HG03565 (cell line): ENCODE data around the gene PHACTR3.

Experiments
- ATAC-seq: cut with Tn5 transposase; IDR thresholded peaks from one replicate; pipeline ENCODE4 v1.9.1; 2021; ENCODE audit warnings: mild to moderate bottlenecking, moderate library complexity; ENCODE audit not compliant: unreplicated experiment

PHACTR3 gene

DNA sequence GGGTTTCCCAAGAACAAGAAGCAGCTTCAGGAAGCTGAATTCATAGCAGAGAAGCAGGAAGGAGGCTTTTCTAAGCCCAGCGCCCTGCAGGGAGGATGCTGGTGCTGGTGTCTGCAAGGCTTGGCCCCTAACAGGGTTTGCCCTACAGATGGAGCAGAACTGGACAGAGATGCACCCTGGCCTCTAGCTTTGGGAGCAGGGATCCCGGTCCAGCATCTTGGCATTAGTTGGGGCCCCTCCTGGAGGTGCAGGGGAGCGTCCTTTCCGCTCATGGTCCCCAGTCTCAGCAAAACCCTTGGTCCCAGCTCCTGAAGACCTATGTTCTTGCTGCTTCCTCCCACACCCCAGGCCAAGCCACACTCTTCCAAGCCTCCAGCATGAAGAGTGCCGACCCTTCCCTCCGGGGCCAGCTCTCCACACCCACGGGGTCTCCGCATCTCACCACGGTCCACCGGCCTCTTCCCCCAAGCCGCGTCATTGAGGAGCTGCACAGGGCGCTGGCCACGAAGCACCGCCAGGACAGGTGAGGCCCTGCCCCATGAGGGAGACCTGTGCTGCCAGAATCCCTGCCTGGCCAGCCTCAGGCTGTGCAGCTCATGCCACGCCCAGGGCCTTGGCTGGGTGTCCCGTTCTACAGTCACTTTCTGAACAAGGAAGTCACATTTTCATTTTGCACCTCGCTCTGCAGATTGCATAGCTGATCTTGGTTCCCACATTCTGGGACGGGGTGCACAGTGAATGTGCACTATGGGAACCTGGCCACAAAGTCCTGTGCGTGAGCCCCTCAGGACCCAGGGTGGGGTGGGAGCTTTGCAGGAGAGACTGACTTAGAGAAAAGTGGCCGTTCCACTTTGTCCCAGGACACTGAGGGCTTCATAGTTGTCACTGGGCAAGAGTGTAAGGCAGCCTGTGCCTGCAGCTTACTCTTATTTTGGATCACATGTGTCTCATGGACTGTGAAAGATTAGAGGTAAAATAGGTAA, 168.9 kb downstream of the PHACTR3 start:
- no peak for ATAC-seq

DNA sequence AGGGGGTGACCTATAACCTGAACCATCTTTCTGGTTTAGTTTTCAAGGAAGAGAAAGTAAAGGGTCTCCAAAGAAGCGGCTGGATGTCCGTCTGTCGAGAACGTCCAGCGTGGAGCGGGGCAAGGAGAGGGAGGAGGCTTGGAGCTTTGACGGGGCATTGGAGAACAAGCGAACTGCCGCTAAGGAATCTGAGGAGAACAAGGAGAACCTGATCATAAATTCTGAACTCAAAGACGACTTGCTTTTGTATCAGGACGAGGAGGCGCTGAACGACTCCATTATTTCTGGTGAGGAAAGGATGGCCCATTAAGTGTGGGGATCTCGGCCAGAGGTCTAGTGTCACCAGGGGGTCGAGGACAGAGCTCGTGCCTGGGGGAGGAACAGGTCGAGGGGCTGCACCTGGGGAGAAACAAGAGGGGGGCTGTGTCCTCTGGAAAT, 169.9 kb downstream of the PHACTR3 start:
- ATAC-seq: no peak

DNA sequence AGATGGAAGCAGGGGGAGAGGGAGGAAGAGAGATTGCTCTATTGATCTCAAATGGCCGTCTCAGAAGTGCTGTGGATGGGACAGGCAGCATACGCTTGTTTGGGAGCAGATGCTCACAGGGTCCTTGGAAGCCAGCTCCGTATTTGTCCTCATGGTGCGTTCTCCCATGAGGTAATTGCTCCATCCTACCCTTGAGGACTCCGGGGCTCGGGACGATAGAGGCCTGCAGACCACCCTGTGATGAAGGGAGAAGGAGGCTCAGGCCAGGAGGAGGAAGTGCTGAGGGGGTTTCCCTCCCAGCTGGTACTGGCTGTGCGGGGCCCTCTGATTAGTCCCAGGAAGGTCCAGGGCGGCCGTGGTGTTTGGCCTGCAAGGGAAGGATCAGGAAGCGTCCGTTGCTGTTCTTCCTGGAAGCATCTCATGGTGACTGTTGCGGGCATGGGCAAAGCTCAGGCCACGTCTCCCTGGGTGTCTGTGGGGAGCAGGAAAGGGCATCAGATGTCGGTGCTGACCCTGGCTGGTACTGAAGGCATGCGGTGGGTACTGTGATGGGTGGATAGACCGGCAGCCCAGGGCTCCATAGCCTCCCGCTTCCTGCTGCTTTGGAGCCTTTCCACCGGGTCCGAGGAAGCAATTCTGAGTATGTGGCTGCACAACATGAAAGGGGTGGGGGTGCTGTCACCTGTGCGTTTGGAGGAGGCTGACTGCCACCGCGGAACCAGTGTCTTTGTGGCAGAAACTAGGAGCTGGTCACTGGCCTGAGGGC, 170.8 kb downstream of the PHACTR3 start:
- no peak for ATAC-seq

DNA sequence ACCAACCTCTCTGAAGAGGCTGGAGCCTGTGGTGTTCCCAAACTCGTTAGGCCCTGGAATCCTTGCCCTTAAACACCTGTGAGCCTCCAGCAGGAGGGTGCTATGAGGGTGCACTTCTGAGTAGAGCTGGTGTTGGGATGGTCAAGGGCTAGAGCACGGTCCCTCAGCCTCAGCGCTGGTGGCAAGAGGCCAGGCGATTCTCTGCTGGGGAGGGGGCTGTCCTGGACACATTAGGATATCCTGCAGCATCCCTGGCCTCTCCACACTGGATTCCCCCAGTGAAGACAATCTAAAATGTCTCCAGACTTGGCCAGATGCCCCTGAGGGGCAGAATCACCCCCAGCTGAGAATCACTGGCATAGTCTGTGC, 171.3 kb downstream of the PHACTR3 start:
- no peak for ATAC-seq

DNA sequence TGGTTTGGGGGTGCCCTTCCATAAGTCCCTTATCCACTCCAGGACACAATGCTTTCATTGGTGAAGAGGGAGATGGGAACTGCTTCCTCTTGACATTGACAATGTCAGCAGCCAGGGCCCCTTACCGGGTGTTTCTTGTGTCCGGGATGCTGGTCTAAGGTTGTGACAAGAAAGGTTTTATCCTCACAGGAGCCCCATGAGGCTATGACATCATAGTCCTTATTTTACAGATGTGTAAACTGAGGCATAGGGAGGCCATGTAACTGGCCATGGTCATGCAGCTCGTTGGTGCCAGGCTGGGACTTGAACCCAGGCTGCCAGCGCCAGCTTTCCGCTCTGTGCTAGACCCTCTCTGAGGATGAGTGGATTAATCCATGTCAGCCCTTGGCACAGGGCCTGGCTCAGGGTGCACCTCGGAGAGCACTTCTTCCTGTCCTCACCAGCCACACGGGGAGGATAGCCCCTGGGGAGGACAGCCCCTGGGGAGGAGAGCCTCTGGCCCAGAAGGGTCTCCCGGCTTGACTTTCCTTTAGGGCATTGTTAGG, 171.8 kb downstream of the PHACTR3 start:
- ATAC-seq: no peak

DNA sequence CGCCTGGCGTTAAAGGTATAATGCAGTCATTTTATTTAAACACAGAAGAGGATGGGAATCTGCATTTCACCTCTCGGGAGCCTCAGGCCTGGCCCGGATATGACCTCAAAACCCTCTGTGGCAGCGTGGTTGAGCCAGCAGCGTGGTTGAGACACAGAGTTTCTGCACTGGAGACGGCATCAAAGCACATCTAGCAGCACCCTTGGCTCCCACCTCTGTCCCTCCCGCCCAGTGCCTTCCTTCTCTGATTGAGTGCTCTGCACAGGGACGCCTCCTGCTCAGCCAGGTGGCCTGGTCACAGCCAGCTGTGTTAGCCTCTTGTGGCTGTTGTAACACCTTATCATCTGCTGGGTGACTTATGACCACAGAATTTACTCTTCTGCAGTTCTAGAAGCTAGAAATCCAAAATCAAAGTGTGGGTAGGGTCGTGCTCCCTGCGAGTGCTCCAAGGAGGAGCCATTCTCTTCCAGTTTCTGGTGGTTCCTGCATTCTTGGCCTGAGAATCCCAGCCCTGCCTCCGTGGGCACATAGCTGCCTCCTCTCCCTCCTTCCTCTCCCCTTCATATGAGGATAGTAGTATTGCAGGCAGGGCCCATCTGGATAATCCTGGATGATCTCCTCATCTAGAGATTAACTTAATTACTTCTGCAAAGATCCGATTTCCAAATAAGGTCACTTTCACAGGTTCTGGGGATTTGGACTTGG, 172.4 kb downstream of the PHACTR3 start:
- no peak for ATAC-seq

DNA sequence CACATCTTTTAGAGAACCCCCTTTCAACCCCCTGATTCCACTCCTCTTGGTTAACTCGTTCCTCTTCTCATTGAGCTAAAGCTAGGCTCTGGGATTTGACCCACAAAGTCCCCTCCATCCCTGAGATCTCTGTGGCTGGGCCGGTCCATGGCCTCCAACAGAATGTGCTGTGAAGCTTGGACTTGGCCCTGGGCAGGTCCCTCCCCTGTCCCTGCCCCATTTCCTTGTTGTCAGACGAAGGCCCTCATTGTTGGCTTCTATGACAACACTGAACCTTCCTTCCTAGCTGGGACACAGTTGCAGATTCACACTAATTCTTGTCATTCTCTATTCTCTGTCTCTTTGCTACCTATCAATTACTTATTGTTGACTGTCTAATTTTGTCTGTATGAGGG, 173.0 kb downstream of the PHACTR3 start:
- ATAC-seq: no peak

DNA sequence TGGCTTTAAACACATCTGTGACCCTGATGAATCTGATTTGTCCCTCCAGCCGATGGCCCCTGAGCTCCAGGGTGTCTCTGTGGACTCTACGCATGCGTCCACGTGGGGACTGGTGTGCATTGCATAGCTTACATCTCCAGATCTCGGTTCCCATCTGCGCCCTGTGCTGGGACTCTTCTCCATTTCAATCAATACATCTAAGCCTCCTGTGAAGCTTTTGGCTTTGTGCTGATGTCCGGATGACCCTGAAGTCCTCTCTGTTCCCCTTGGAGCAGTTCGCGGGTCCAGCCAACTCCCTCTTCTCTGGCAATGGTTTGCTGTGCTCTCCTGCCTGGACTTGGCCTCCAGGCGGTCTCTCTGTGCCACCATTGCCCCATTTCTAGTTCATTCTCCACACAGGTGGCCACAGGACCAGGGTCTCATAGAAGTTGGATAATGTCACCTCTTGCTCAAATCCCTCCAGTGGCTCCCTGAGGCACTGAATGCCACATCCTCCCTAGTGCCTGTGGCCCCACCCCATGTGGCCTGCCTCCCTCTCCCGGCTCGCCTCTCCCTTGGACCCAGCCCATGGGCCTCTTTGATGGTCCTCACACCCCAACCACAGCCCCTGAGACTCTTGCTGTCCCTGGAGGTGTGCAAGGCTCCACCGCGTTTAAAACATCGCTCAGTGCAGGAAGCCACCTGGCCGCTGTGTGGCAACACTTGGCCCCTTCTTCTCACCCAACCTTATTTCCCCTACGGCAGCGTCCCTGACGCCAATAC, 173.7 kb downstream of the PHACTR3 start:
- no peak for ATAC-seq

DNA sequence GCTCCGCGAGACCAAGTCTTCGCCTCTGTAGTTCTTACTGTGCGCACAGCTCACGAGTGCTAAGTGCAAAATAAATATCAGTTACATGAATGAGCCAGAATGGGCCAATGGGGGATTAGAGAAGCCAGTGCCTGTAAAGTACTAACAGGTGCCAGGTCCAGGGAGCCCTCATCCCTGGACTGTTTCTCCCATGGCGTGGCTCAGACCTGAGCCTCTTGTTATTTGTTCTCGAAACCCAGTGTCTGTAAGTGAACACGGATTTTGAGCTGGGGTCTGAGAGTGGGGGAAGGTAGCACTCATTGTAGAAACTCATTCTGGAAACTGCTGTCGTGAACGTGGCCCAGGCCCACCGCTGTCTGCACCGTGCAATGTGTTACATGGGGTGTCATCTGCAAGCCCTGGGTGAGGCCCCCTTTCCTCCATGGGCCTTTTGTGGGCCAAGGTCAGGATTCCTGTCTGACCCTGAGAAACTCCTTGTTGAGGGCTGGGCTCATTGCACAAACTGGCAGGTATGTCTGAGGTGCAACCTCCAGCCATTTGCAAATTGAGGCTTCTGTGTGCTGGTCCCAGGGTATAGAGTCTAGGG, 174.4 kb downstream of the PHACTR3 start:
- no peak for ATAC-seq

DNA sequence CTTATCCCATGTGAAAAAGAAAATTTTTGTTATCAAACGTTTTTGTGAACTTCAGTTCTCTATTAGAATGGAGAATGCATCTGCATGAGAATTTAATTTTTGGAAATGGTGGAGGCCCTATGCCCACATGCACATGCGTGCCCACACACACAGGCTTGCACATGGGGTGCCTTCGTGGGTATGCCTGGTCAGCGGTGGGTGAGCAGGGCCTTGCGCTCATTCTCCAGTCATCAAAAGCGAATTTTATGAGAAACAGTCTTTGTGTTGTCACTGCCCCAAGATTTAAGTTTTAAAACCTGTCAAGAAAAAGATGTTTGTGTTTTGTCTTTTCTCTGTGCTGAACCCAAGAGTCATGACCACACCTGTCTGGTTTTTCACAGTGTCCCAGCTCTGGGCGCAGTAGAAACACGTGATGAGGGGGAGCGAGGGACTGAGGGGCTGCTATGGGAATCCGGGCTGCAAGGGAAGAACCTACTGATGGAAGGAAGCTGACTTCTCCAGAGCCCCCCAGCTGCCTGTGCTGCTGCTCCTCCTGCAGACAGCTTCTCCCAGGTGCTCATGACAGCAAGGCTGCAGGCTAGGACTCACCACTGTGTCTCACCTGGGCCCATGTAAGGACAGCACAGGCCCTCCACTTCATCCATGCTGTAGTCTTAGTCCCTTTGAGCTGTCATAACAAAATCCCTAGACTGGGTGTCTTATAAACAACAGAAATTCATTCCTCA, 175.5 kb downstream of the PHACTR3 start:
- no peak for ATAC-seq

DNA sequence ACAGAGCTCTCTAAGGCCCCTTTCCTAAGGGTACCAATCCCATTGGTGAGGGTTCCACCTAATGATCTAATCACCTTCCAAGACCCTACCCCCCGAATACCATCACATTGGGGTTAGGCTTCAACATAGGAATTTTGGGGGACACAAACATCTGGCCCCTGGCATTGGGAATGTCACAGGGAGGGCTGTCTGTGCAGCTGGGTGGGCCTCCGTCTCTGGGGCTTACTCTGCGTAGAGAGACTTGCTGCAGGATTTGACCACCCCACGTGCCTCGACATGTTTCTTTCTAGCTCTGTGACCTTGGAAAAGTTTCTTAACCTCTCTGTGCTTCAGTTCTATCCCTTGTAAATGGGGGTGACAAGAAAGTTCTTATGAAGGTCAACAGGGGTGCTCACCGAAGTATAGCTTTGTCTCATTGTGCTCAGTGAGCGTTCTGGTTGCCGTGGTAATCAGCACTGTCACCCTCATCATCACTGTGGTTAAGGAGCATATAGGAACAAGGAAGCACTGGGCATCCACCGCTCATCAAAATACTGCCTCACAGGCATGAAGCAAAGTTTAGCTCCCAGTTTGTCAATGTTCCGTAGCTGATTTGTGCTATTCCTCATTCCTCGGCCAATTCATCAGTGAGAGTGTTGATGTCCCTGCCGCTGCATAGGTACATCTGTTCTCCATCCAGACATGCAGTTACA, 176.3 kb downstream of the PHACTR3 start:
- ATAC-seq: no peak

DNA sequence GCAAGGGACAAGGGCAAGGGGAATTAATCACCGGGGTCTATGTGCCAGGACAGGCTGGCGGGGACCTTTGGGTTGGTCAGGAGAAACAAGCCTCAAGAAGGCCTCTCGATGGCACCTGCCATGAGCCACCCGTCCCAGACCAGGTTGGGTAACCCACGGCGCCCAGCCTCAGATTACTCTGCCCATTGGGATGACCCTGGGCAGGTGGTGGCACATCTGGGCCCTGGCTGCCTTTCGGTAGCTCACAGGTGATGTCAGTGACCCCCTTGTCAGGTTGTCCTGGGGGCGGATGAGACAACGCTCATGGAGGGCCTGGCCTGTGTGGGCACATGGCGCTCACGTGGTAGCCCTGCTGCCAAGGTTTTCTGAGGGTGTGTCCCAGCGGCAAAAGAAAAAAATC, 176.9 kb downstream of the PHACTR3 start:
- ATAC-seq: no peak

DNA sequence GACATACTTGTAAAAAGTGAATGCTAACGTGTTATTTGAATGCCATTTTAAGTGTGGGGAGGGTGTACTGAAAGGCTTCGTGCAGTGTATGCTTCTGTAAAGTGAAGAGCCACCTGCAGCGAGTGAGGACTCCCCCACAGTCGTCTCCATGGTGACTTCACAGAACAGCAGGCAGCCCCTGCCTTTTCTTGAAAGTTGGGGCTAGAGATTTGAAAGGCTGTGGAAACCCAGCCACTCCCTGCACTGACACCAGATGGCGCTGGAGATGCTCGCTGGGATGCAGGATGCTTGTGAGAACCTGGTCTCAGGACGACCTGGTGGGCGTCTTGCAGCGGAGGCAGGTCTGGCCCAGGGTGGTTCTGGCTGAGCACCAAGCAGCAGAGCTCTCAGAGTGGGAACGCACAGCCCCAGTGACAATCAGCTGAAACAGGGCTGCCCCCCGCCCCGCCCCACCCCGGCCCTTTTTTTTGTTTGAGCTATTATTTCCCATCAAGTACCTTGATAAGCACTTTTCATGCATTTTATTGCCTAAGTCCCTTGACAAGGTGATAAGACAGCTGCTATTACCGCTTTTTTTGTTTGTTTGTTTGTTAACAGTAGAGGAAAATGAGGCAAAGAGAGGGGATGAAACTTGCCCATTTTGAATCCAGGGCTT, 178.8 kb downstream of the PHACTR3 start:
- ATAC-seq: no peak

DNA sequence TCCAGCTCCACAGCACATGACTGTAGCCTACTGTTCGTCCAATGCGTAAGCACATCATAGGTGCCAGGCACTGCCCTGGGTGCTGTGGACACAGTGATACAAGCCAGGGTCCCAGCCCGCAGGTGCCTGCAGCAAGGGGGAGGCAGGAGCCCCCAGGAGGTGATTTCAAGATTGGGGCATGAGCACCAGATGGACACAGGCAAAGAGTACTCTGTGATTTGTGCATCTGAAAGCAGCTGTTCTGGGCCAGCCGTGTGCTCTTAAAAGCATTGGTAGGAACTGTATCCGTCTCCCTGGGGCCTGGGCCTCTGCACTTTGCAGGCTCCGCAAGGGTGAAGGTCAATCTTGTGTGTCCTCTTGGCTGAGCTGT, 179.3 kb downstream of the PHACTR3 start:
- no peak for ATAC-seq

DNA sequence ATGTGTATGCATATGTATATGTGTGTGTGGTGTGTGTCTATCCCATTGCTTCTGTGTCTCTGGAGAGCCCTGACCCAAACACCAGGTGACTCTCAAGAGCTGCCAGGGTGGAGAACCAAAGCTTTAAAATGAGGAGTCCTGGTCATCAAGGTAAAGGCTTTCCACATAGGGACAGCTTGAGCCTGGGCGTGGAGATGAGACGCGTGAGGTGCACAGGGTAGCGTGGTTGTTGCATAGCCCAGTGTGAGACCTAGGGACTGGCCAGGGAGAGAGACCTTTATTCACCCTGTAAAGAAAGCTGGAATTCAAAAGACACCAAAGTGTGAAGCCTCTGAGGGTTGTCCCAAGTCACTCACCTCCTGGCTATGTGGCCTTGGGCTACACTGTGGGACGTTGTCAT, 180.0 kb downstream of the PHACTR3 start:
- no peak for ATAC-seq

DNA sequence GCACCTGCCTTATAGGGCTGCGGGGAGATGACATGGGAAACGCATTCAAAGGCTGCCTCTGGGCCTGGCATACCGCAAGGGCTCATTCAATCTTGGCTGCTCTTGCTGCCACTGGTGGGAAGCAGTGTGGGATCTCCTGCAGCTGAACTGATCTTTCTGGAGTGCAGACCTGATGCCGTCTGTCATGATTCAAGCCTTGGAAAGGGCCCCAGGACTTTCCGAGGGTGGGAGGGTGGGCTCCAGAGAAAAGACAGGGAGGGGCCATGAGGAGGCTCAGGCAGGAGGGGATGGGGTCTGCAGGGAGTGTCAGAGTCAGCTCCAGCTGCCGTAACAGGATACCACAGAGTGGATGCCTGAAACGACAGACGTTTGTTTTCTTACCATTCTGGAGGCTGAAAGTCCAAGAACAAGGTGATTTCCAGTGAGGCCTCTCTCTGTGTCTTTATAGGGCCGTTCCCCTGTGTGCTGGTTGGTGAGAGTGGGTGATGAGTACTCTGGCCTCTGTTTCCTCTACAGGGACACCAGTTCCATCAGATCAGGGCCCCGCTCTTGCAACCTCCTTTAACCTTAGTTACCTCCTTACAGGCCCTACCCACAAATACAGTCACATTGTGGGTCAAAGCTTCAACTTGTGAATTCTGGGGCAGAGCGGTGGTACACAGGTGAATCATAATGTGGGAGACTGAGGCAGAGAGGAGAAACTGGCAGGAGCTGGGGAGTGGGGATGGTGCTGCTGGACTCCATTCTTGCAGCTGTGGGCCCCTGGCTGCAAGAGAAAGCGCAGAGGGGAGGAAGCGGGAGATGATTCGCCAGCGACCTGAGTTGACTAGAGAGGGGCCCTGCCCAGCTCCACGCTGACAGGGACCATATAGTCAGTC, 180.7 kb downstream of the PHACTR3 start:
- ATAC-seq: no peak

DNA sequence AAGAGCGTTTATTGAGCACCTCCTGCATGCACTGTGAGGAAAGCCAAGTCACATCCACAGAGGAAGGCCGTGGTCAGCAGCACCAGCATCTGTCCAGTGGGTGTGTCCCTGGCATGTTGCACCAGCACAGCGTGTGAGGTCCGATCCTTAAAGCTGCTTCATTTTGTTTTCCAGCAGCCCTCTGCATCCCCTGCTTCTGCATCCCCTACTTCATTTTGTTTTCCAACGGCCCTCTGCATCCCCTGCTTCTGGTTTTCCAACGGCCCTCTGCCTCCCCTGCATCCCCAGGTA, 181.3 kb downstream of the PHACTR3 start:
- ATAC-seq: no peak
